Measurements from ENCODE around the gene HECTD4.
A peak's percentile ranks its signal among the peaks of the same experiment; 100 is the strongest.
"Not testable (repeated sequence)": the region's sequence is repeated elsewhere in the genome, so short reads cannot be mapped to it uniquely, and the experiment has no call there.

Gene HECTD4

GRCh38 chr12:112413855-112414625 lies 31.8 kb upstream of the HECTD4 start:
- TF ChIP-seq, protein P1, sequence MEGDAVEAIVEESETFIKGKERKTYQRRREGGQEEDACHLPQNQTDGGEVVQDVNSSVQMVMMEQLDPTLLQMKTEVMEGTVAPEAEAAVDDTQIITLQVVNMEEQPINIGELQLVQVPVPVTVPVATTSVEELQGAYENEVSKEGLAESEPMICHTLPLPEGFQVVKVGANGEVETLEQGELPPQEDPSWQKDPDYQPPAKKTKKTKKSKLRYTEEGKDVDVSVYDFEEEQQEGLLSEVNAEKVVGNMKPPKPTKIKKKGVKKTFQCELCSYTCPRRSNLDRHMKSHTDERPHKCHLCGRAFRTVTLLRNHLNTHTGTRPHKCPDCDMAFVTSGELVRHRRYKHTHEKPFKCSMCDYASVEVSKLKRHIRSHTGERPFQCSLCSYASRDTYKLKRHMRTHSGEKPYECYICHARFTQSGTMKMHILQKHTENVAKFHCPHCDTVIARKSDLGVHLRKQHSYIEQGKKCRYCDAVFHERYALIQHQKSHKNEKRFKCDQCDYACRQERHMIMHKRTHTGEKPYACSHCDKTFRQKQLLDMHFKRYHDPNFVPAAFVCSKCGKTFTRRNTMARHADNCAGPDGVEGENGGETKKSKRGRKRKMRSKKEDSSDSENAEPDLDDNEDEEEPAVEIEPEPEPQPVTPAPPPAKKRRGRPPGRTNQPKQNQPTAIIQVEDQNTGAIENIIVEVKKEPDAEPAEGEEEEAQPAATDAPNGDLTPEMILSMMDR (IDR thresholded peaks at IDR 0.05; ENCODE audit: low read depth, low read length, missing control alignments) = no peak
- no peak overlapping the region for H3K4me3 ChIP-seq (replicated peaks; ENCODE audit: low read depth, low read length)
- no peak for DNase-seq (ENCODE audit: extremely low read depth, low read depth)

DNA sequence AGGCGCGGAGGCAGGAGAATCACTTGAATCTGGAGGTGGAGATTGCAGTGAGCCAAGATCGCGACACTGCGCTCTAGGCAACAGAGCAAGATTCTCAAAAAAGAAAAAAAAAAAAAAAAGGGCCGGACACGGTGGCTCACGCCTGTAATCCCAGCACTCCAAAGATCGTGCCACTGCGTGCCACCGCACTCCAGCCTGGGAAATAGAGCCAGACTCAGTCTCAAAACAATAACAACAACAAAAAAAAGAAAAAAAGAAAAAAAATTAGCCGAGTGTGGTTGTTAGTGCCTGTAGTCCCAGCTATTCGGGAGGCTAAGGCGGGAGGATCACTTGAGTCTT lies 27.6 kb upstream of the HECTD4 start:
- no peak overlapping the region for H3K4me3 ChIP-seq (replicated peaks; ENCODE audit: low read depth, low read length)
- no peak for DNase-seq (ENCODE audit: extremely low read depth, low read depth)
- TF ChIP-seq, protein P1 (IDR thresholded peaks at IDR 0.05; ENCODE audit: low read depth, low read length, missing control alignments) = no peak

GRCh38 chr12:112409064-112409905 lies 27.1 kb upstream of the HECTD4 start, which contains the start of gene RPL6:
Gene RPL6 (minus strand): TSS chr12:112409605. CDS start chr12:112408656, 949 bp downstream.
- TF ChIP-seq, protein P1 (IDR thresholded peaks at IDR 0.05; ENCODE audit: low read depth, low read length, missing control alignments) = no peak
- peak; percentile 89 for DNase-seq (ENCODE audit: extremely low read depth, low read depth)
- peak within 1 kb of the TSS; percentile 97 for H3K4me3 ChIP-seq (replicated peaks; ENCODE audit: low read depth, low read length)

DNA sequence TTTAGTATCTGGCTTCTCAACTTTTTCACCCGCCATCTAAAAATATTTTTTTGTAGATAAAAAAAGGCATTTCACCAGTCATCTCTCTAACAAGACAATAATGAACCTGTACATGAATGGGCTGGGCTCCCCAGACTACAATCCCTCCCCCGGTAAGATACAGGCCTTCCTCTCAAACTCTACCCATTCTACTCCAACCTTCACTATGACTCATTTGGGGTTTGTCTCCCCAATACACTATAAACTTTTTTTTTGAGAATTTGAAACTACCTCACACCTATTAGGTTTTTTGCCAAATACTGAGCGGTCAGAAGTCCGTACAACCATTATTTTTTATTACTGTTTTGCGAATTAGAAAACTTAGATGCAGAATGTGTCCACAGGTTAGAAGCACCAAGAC lies 26.4 kb upstream of the HECTD4 start:
- peak overlapping the region; percentile 97 for H3K4me3 ChIP-seq (replicated peaks; ENCODE audit: low read depth, low read length)
- no peak for DNase-seq (ENCODE audit: extremely low read depth, low read depth)
- TF ChIP-seq, protein P1 (IDR thresholded peaks at IDR 0.05; ENCODE audit: low read depth, low read length, missing control alignments) = no peak

- peak overlapping the region; percentile 97 for H3K4me3 ChIP-seq (replicated peaks; ENCODE audit: low read depth, low read length)
- DNase-seq (ENCODE audit: extremely low read depth, low read depth) = not testable (repeated sequence)
Measured at GRCh38 chr12:112407683-112408082, 25.5 kb upstream of the HECTD4 start.

DNA sequence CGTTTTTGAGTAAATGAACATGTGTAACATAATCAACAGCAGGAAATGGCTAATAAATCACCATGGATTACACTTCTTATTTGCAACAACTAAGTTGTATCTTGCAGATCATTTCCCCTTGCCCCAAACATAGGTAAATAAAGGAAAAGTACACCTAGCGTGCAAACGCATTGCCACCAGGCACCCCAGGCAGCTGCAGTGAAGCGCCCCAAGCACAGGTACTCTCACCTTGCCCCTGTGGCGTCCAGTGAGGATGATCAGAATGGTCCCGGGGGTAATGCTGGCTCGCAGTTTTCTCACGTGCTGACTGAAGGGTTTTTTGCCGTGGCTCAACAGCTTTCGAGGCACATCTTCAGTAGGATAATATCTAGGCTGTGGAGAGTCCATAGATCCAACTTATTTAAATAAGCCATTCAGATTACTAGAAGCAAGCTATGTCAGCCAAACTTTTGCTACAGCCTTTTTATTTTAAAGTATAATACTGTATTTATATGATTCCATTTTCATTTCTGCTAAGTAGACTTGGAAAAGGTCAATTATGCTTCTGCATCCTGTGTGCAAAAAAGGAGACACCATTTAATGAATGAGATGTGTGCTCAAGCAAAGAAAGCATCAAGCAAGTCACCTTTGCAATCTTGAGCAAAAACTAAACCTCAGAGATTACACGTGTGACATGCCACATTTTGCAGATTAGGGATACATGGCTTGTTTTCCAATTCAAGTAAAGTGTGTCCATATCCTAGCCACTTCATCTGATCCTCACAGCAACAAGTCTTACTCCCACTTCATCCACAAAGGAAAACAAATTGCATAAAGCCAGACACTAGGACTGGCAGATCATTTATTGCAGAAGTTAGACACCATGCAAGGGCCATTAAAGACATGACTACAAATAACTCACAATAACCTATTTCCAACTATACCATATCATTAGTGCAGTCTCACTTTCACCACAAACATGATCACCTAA lies 24.6 kb upstream of the HECTD4 start:
- TF ChIP-seq, protein P1 (IDR thresholded peaks at IDR 0.05; ENCODE audit: low read depth, low read length, missing control alignments) = no peak
- DNase-seq (ENCODE audit: extremely low read depth, low read depth) = no peak
- H3K4me3 ChIP-seq (replicated peaks; ENCODE audit: low read depth, low read length) = peak overlapping the region; percentile 97

Measured in HFF-Myc (cell line).